Keratinocyte (primary cell): ENCODE data around the gene GDF2. TPM values are rescaled to one million over a fixed set of nuclear protein-coding genes. Genes with fewer than 3 reads are reported as not detected.

Source experiments
- DNase-seq: peaks from one replicate; pipeline ENCODE4 v3.0.0-alpha.2; 2011; ENCODE audit warnings: low read depth, missing footprints, low spot score
- FAIRE-seq: peaks from 2 replicates; lab custom pipeline; 2011; peaks lifted over from hg19 to GRCh38; lab: Jason Lieb, UNC
- H2AFZ ChIP-seq: 2 replicates; pipeline ENCODE4 v1.6.0; 2012; ENCODE audit warnings: low read length, control low read depth, inconsistent platforms; ENCODE audit not compliant: control insufficient read depth
- H3K27ac ChIP-seq: 2 replicates; pipeline ENCODE4 v1.5.1; 2011; ENCODE audit warnings: low read length; ENCODE audit not compliant: control insufficient read depth, insufficient read depth
- H3K27me3 ChIP-seq: 3 replicates; pipeline ENCODE4 v1.6.0; 2011; ENCODE audit warnings: low read length; ENCODE audit not compliant: control insufficient read depth, insufficient read depth; ENCODE audit errors: extremely low read depth
- H3K36me3 ChIP-seq, 2 experiments: 2 replicates in 1 of 2; 3 replicates in 1 of 2; pipeline ENCODE4 v1.5.1; 2011; ENCODE audit warnings: low read length in 2 of 2, mild to moderate bottlenecking in 1 of 2; ENCODE audit not compliant: control insufficient read depth in 2 of 2, insufficient read depth in 2 of 2; ENCODE audit errors: extremely low read depth in 1 of 2
- H3K4me1 ChIP-seq: 3 replicates; pipeline ENCODE4 v1.5.1; 2011; ENCODE audit warnings: low read length; ENCODE audit not compliant: control insufficient read depth, insufficient read depth; ENCODE audit errors: extremely low read depth
- H3K4me2 ChIP-seq: 3 replicates; pipeline ENCODE4 v1.6.0; 2011; ENCODE audit warnings: low read depth, low read length; ENCODE audit not compliant: control insufficient read depth, insufficient read depth; ENCODE audit errors: extremely low read depth
- H3K4me3 ChIP-seq, 3 experiments: fragments of 200-600 bp in 1 of 3; sonication (generic) in 1 of 3; 2 replicates in 2 of 3; 3 replicates in 1 of 3; pipeline ENCODE4 v1.5.1; 2011 to 2016; ENCODE audit warnings: low read length in 3 of 3, mild to moderate bottlenecking in 3 of 3, control low read depth in 2 of 3, inconsistent platforms in 1 of 3, low read depth in 1 of 3, mixed read lengths in 1 of 3, mixed run types in 1 of 3, moderate library complexity in 1 of 3; ENCODE audit not compliant: control insufficient read depth in 2 of 3, insufficient read depth in 2 of 3; ENCODE audit errors: extremely low read depth in 1 of 3
- H3K79me2 ChIP-seq: 2 replicates; pipeline ENCODE4 v1.6.0; 2012; ENCODE audit warnings: low read length; ENCODE audit not compliant: control insufficient read depth, insufficient read depth
- H3K9ac ChIP-seq: 3 replicates; pipeline ENCODE4 v1.6.0; 2011; ENCODE audit warnings: low read length; ENCODE audit not compliant: control insufficient read depth, insufficient read depth; ENCODE audit errors: extremely low read depth
- H3K9me1 ChIP-seq: 3 replicates; pipeline ENCODE4 v1.6.0; 2011; ENCODE audit warnings: low read length; ENCODE audit not compliant: control insufficient read depth, insufficient read depth; ENCODE audit errors: extremely low read depth
- H3K9me3 ChIP-seq: 2 replicates; pipeline ENCODE4 v1.5.1; 2012; ENCODE audit warnings: low read depth, low read length; ENCODE audit not compliant: control insufficient read depth
- H4K20me1 ChIP-seq: 3 replicates; pipeline ENCODE4 v1.6.0; 2011; ENCODE audit warnings: low read length; ENCODE audit not compliant: control insufficient read depth, insufficient read depth; ENCODE audit errors: extremely low read depth
- CTCF ChIP-seq, 3 experiments: IDR thresholded peaks in 1 of 3; conservative IDR thresholded peaks in 1 of 3; optimal IDR thresholded peaks in 1 of 3; 2 replicates in 2 of 3; 3 replicates in 1 of 3; pipeline versions ENCODE3 to v1.5.1; 2011; ENCODE audit warnings: low read length in 3 of 3, mild to moderate bottlenecking in 3 of 3, moderate library complexity in 2 of 3, control low read depth in 1 of 3, inconsistent platforms in 1 of 3; ENCODE audit not compliant: insufficient read depth in 2 of 3; ENCODE audit errors: extremely low read depth in 1 of 3
- EZH2 ChIP-seq: IDR thresholded peaks from one replicate; pipeline ENCODE4 v1.6.1; 2012; ENCODE audit warnings: inconsistent platforms, mild to moderate bottlenecking, low read length, moderate library complexity
- dilution Hi-C: fragments of 300-500 bp; cut with MboI; formaldehyde crosslinking; loops from one replicate; pipeline ENCODE4 v1.7.0; 2020; ENCODE audit warnings: low sequenced_read_pairs; ENCODE audit not compliant: extremely low pct_ligation_motif_present
- polyA plus RNA-seq, 5 experiments: library from polyadenylated mRNA; depleted of rRNA in 3 of 5; stranded (reverse) in 3 of 5; stranded (forward) in 1 of 5; unstranded in 1 of 5; fragments of >200 nt; gene quantifications; 1 replicate in 1 of 5; 2 replicates in 3 of 5; 3 replicates in 1 of 5; pipeline versions ENCODE4 v1.2.1 to v1.2.3, GENCODE V29; 2011 to 2012; ENCODE audit warnings: missing spikeins in 2 of 5, low read depth in 1 of 5, low replicate concordance in 1 of 5

The GDF2 gene
- polyA plus RNA-seq, 1 donor (not counting 4 experiments of a cell fraction or from before 2014, with no cell fraction given): not detected

- Histone ChIP-seq H3K4me1 (no peaks in the 10 kb centered on the region), H3K36me3 (no peaks in the 10 kb centered on the region), H3K27me3 (no peaks in the 10 kb centered on the region), H3K9ac (no peak overlapping the region), H3K27ac (no peak overlapping the region), H3K9me3 (no peaks in the 10 kb centered on the region), H3K4me2 (no peak overlapping the region), H3K9me1 (no peaks in the 10 kb centered on the region), H4K20me1 (no peaks in the 10 kb centered on the region), H3K4me3 (no peak overlapping the region), H2AFZ (no peak overlapping the region), H3K79me2 (no peaks in the 10 kb centered on the region)
- DNase-seq (no peak), FAIRE-seq (no peak)
- dilution Hi-C loops: no loop called here
- no peak for TF ChIP-seq CTCF (optimal IDR thresholded peaks at IDR 0.05 in 1 of 3, IDR thresholded peaks at IDR 0.05 in 1 of 3, conservative IDR thresholded peaks at IDR 0.05 in 1 of 3; ENCODE audit: extremely low read depth in 1 of 3, insufficient read depth in 2 of 3, low read length in 3 of 3)
- TF ChIP-seq EZH2: no peak
Measured at GRCh38 chr10:47344996-47345870, 23.0 kb downstream of the GDF2 start.

DNA sequence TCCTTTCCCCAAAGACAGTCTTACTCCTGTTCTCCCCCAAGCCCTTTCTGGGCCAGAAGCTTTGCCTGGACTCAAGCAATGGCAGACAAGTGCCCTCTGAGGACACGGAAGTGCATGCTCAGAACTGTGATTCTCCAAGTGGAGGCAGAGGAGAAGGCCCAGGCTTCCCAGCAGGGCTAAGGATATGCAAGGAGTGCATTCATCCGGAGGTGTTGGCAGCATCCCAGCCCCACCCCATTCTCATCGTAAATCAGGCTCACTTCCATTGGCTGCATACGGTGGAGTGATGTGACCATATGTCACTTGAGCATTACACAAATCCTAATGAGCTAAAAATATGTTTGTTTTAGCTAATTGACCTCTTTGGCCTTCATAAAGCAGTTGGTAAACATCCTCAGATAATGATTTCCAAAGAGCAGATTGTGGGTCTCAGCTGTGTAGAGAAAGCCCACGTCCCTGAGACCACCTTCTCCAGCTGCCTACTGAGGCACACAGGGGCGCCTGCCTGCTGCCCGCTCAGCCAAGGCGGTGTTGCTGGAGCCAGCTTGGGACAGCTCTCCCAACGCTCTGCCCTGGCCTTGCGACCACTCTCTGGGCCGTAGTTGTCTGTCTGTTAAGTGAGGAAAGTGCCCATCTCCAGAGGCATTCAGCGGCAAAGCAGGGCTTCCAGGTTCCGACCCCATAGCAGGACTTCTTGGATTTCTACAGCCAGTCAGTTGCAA, 24.5 kb downstream of the GDF2 start:
- Histone ChIP-seq H3K4me2 (no peak overlapping the region), H3K9ac (no peak overlapping the region), H3K9me3 (no peaks in the 10 kb centered on the region), H3K36me3 (no peaks in the 10 kb centered on the region), H2AFZ (no peak overlapping the region), H3K79me2 (no peaks in the 10 kb centered on the region), H3K27ac (no peak overlapping the region), H3K4me1 (no peaks in the 10 kb centered on the region), H4K20me1 (no peaks in the 10 kb centered on the region), H3K9me1 (no peaks in the 10 kb centered on the region), H3K27me3 (no peaks in the 10 kb centered on the region), H3K4me3 (no peak overlapping the region)
- dilution Hi-C loops: no loop called here
- DNase-seq (no peak), FAIRE-seq (no peak)
- TF ChIP-seq CTCF (optimal IDR thresholded peaks at IDR 0.05 in 1 of 3, IDR thresholded peaks at IDR 0.05 in 1 of 3, conservative IDR thresholded peaks at IDR 0.05 in 1 of 3; ENCODE audit: extremely low read depth in 1 of 3, insufficient read depth in 2 of 3, low read length in 3 of 3) (no peak), EZH2 (no peak)
